Measurements from ENCODE around the gene SIGLEC6.

Gene SIGLEC6

GRCh38 chr19:51472607-51473006 lies 58.9 kb downstream of the SIGLEC6 start:
- no peak for DNase-seq

- no peak for DNase-seq
These were observed 59.9 kb downstream of the SIGLEC6 start for GRCh38 chr19:51471527-51471926.

- no peak for DNase-seq
These were observed 60.5 kb downstream of the SIGLEC6 start for GRCh38 chr19:51470966-51471365.

- no peak for DNase-seq
These were observed 61.8 kb downstream of the SIGLEC6 start for GRCh38 chr19:51469629-51470028.

GRCh38 chr19:51469162-51469561 lies 62.3 kb downstream of the SIGLEC6 start:
- no peak for DNase-seq

GRCh38 chr19:51468545-51468920 lies 62.9 kb downstream of the SIGLEC6 start:
- DNase-seq = no peak

- no peak for DNase-seq
These were observed 63.5 kb downstream of the SIGLEC6 start for GRCh38 chr19:51467864-51468544.

Data from fibroblast of skin of right biceps (primary cell).